Measurements from ENCODE around the gene PLRG1. TPM values are rescaled to one million over a fixed set of nuclear protein-coding genes. Genes with fewer than 3 reads are reported as not detected.

PLRG1 gene
- total RNA-seq, 1 donor: 60.6 TPM

DNA sequence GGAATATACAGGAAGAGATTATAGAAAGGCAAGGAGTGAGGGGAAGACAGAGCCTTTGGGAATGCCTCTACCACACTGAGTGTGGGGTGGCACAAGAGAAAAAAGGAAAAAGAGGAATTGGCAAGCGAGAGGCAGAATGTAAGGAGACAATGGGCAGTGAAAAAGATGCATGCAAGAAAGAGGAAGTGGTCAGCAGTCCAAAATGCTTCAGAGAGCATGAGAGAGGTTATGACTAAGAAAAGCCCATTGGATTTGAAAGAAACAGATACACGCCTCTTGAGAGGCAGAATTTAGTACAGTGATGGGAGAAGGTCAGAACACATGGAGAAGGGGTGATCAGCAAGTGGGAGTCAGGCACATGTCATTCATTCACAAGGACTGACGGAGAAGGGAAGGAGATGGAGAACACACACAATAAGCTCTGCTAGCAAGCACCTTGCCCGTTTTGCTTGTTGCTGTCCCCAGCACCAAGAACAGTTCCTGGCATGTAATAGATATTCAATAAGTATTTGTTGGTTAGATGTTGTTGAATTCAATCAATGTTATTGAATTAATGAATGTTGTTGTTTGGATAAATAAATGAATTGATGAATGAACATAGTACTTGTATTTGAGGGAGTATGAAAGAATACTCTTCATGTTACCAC, 65.0 kb downstream of the PLRG1 start:
- H3K4me1 ChIP-seq (ENCODE audit: insufficient read depth, low read length): no peaks in the 10 kb centered on the region
- H3K9me3 ChIP-seq (ENCODE audit: low read depth, low read length): no peaks in the 10 kb centered on the region
- peaks cover 17% of the 10 kb centered on the region for H3K27me3 ChIP-seq (ENCODE audit: insufficient read depth, low read length)
- no peak overlapping the region for H3K4me3 ChIP-seq (ENCODE audit: low read length)

Other genes starting within 250 kb of the PLRG1 start
- gene DCHS2, start 58.6 kb downstream of the PLRG1 start, total RNA-seq: 0.31 TPM
- gene FGB, start 12.6 kb upstream of the PLRG1 start, total RNA-seq: not detected
- not detected for gene FGA, start 40.3 kb upstream of the PLRG1 start, total RNA-seq
- gene FGG, start 62.3 kb upstream of the PLRG1 start, total RNA-seq: not detected
- not detected for gene LRAT, start 193.6 kb upstream of the PLRG1 start, total RNA-seq
- not detected for gene RBM46, start 230.9 kb upstream of the PLRG1 start, total RNA-seq

All from mononuclear cell (primary cell).